Prostate gland (tissue), 2 donors: ENCODE measurements around the gene TAF8.

Source experiments
- POLR2A ChIP-seq: fragments of 450-650 bp; IDR thresholded peaks from one replicate; pipeline ENCODE4 v1.6.1; 2016; ENCODE audit warnings: antibody characterized with exemption, mild to moderate bottlenecking
- POLR2AphosphoS5 ChIP-seq: sonication (generic); formaldehyde crosslinking; IDR thresholded peaks from one replicate; pipeline ENCODE4 v1.6.1; 2017; ENCODE audit warnings: antibody characterized with exemption
- TF ChIP-seq, protein P1 (sequence below), 4 experiments: fragments of 200-600 bp in 2 of 4; fragments of 450-650 bp in 2 of 4; sonication (generic) in 2 of 4; IDR thresholded peaks; 1 replicate in 3 of 4; 2 replicates in 1 of 4; pipeline ENCODE4 v1.5.1; 2016 to 2019; ENCODE audit warnings: antibody characterized with exemption in 4 of 4, mild to moderate bottlenecking in 2 of 4, moderate library complexity in 2 of 4

DNA sequence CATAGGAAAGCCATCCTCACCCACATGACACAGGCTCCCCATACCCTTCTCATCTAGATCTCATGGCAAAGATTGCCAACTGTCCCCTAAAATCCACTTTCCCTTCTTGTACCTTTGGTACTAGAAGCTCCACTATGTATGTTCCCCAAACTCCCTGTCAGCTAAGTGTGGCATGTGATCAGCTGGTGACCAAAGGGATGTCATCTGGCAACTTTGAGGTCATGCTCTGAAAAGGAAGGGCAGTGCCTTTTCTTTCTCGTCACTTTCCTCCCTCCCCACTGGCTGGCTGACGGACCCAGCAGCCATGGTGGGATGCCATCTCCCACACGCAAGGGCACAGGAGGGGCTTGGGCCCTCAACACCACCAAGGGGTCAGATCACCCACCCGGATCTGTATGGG is 23.8 kb upstream of the TAF8 start:
- TF ChIP-seq, protein P1, sequence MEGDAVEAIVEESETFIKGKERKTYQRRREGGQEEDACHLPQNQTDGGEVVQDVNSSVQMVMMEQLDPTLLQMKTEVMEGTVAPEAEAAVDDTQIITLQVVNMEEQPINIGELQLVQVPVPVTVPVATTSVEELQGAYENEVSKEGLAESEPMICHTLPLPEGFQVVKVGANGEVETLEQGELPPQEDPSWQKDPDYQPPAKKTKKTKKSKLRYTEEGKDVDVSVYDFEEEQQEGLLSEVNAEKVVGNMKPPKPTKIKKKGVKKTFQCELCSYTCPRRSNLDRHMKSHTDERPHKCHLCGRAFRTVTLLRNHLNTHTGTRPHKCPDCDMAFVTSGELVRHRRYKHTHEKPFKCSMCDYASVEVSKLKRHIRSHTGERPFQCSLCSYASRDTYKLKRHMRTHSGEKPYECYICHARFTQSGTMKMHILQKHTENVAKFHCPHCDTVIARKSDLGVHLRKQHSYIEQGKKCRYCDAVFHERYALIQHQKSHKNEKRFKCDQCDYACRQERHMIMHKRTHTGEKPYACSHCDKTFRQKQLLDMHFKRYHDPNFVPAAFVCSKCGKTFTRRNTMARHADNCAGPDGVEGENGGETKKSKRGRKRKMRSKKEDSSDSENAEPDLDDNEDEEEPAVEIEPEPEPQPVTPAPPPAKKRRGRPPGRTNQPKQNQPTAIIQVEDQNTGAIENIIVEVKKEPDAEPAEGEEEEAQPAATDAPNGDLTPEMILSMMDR (IDR thresholded peaks at IDR 0.05): no peak
- TF ChIP-seq POLR2AphosphoS5 (no peak), POLR2A (no peak)
